ENCODE results near the gene OR52J3. TPM values are rescaled to one million over a fixed set of nuclear protein-coding genes. Genes with fewer than 3 reads are reported as not detected.

Gene OR52J3
- total RNA-seq (2014; rRNA removed; shearing (Covaris generic)) (not detected in 2 replicates), polyA plus RNA-seq (2016; fragmentation: Nextera tagmentation; extraction: Ambion mirVana) (not detected in 2 replicates)

DNA sequence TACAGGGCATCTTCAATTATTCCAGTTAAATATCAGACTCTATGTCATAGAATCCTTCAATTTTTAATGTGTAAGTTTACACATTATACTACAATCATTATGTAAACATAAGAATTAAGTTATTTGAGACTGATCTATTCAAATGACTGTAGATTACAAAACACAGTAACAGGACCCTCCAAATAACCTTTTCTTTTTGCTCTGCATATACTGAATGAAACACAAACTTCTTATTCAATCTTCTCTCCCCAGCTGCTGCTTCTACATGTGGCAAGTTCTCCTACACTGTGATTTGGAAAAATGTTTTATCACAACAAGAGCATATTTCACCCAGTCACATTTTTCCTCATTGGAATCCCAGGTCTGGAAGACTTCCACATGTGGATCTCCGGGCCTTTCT, at the start of gene OR52J3:
Gene OR52J3, plus strand, starts transcription at position 301 of the 400 bp plus-strand sequence. Its CDS starts 0 bp downstream, at position 301.
- H3K4me2 ChIP-seq (ENCODE audit: unreplicated experiment) = no peak within 1 kb of the TSS
- H3K9ac ChIP-seq = no peak within 1 kb of the TSS
- H3K27ac ChIP-seq = no peak within 1 kb of the TSS
- H2AFZ ChIP-seq = no peak within 1 kb of the TSS
- H3K36me3 ChIP-seq (ENCODE audit: low read depth) = no peaks in the 10 kb centered on the region
- DNase-seq = no peak
- in situ Hi-C loops (cut with MboI) = no loop called here
- no peak within 1 kb of the TSS for H3K4me3 ChIP-seq
- no peaks in the 10 kb centered on the region for H3F3A ChIP-seq (ENCODE audit: insufficient read depth)
- no peaks in the 10 kb centered on the region for H3K79me2 ChIP-seq (ENCODE audit: insufficient read depth)
- TF ChIP-seq EZH2phosphoT487 (IDR thresholded peaks at IDR 0.05; ENCODE audit: insufficient read depth, low read depth) (no peak), EZH2 (IDR thresholded peaks at IDR 0.05; ENCODE audit: insufficient read depth, poor library complexity, severe bottlenecking) (no peak)
- H3K9me3 ChIP-seq (ENCODE audit: low read depth) = no peaks in the 10 kb centered on the region
- 17 to 18% methylated on average over 1 of the region's 1 CpG for WGBS, 2 experiments (ENCODE audit: low coverage in 1 of 2, low lambda C conversion rate in 2 of 2, missing lambda C conversion rate in 2 of 2)
- H3K27me3 ChIP-seq (replicated peaks; ENCODE audit: insufficient read depth) = no peaks in the 10 kb centered on the region
- H4K20me1 ChIP-seq (ENCODE audit: insufficient read depth) = no peaks in the 10 kb centered on the region
- H3K4me1 ChIP-seq (ENCODE audit: insufficient read depth) = no peaks in the 10 kb centered on the region
- H3K9me2 ChIP-seq (ENCODE audit: insufficient read depth) = no peaks in the 10 kb centered on the region

DNA sequence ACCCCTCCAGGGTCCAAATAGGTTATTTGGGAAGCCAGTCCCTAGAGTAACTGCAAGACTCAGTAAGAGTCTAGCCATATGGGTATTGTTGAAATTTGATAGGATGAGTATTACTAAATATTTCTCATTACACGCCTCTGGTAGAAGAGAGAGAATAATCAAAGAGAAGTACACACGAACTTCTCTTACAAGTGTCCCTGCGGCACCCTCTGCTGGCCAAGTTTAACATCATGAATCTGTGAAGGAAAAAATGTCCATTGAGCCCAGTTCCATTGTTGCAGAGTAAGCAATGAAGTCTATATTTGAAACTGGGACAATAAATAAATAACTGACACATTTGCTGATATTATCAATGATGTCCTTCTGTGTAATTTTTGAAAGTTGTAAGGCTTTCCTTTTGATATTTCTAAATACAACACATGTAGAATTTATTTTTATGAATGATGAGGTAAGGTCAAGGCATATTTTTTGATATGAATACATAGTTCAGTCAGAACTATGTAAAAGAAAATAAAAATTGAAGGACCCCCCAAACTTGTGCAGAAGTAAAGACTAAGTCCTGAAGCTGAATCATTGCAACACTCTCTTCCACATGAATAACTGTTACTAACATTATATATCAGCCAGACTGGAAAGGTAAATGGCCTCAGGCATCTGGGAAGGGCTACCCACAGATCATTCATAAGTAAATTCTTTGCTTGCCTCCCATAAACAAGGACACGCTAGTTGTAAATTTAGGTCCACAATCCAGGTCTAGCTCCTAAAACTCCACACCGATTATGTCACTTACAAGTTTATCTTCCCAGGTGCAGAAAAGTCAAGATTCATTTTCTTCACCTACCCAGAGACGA, 41.7 kb upstream of the OR52J3 start:
- in situ Hi-C loops (cut with MboI) = loop anchor here (10.0 kb wide), 1 partner anchor 360 kb away; the partner anchor contains the start of gene OR51E1
- 10 to 22% methylated on average over 6 of the region's 6 CpGs for WGBS, 2 experiments (ENCODE audit: low coverage in 1 of 2, low lambda C conversion rate in 2 of 2, missing lambda C conversion rate in 2 of 2)
- Histone ChIP-seq H2AFZ (no peak overlapping the region), H3K4me1 (ENCODE audit: insufficient read depth) (no peaks in the 10 kb centered on the region), H3K27ac (no peak overlapping the region), H3K9me3 (ENCODE audit: low read depth) (no peaks in the 10 kb centered on the region), H4K20me1 (ENCODE audit: insufficient read depth) (no peaks in the 10 kb centered on the region), H3K36me3 (ENCODE audit: low read depth) (no peaks in the 10 kb centered on the region), H3K79me2 (ENCODE audit: insufficient read depth) (no peaks in the 10 kb centered on the region), H3K27me3 (replicated peaks; ENCODE audit: insufficient read depth) (peaks cover 6% of the 10 kb centered on the region; the same call in 1 of the 2 replicates), H3K9me2 (ENCODE audit: insufficient read depth) (no peaks in the 10 kb centered on the region), H3K4me3 (no peak overlapping the region), H3K9ac (no peak overlapping the region), H3F3A (ENCODE audit: insufficient read depth) (no peaks in the 10 kb centered on the region), H3K4me2 (ENCODE audit: unreplicated experiment) (no peak overlapping the region)
- TF ChIP-seq EZH2phosphoT487 (IDR thresholded peaks at IDR 0.05; ENCODE audit: insufficient read depth, low read depth) = no peak
- no peak for TF ChIP-seq EZH2 (IDR thresholded peaks at IDR 0.05; ENCODE audit: insufficient read depth, poor library complexity, severe bottlenecking)
- DNase-seq = peak; percentile 75

DNA sequence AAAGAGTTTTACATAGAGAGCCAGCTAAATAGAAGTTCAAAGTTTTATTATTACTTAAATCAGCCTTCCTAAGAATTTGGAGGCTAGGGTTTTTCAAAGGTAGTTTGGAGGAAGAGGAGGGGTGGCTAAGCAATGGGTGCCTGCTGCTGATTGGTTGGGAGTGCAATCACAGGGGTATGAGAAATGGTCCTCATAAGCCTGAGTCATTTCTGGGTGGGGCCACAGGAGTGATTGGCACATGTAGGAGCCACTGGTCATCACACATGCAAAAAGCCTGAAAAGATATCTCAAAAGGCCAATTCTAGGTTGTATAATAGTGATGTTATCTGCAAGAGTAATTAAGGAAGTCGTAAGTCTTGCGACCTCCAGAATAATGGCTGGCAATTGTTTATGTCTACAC, 38.8 kb upstream of the OR52J3 start:
- no peaks in the 10 kb centered on the region for H3K4me1 ChIP-seq (ENCODE audit: insufficient read depth)
- no peak overlapping the region for H3K9ac ChIP-seq
- no peaks in the 10 kb centered on the region for H4K20me1 ChIP-seq (ENCODE audit: insufficient read depth)
- H3K9me2 ChIP-seq (ENCODE audit: insufficient read depth) = no peaks in the 10 kb centered on the region
- H3K4me2 ChIP-seq (ENCODE audit: unreplicated experiment) = no peak overlapping the region
- H3F3A ChIP-seq (ENCODE audit: insufficient read depth) = no peaks in the 10 kb centered on the region
- H3K27me3 ChIP-seq (replicated peaks; ENCODE audit: insufficient read depth) = peaks cover 3% of the 10 kb centered on the region; the same call in 1 of the 2 replicates
- H3K79me2 ChIP-seq (ENCODE audit: insufficient read depth) = no peaks in the 10 kb centered on the region
- H3K4me3 ChIP-seq = no peak overlapping the region
- H3K9me3 ChIP-seq (ENCODE audit: low read depth) = no peaks in the 10 kb centered on the region
- no peaks in the 10 kb centered on the region for H3K36me3 ChIP-seq (ENCODE audit: low read depth)
- in situ Hi-C loops (cut with MboI) = loop anchor here (10.0 kb wide), 1 partner anchor 363 kb away; the partner anchor contains the start of gene OR51E1
- peak; percentile 8 for DNase-seq
- TF ChIP-seq EZH2phosphoT487 (IDR thresholded peaks at IDR 0.05; ENCODE audit: insufficient read depth, low read depth) (no peak), EZH2 (IDR thresholded peaks at IDR 0.05; ENCODE audit: insufficient read depth, poor library complexity, severe bottlenecking) (no peak)
- no peak overlapping the region for H2AFZ ChIP-seq
- WGBS, 2 experiments (ENCODE audit: low coverage in 1 of 2, low lambda C conversion rate in 2 of 2, missing lambda C conversion rate in 2 of 2) = 53 to 55% methylated on average over 2 of the region's 2 CpGs
- H3K27ac ChIP-seq = no peak overlapping the region

DNA sequence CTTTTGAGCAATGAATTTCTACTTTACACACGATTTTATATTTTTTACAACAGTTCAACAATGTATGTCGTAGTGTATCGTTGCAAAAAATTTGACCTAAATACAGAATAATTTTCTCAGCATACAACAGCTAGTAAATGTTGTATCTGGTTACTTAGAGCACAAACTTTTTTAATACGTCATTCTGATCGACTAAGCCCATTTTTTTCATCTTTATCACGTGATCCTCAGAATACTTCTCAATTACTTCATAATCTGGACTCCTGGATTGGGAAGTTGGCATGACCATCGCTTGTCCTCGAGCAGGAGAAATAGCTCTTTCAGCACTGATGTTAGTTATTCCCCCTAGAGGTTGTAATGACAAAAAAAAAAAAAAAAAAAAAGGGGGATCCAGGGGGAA, 35.1 kb upstream of the OR52J3 start:
- H3K79me2 ChIP-seq (ENCODE audit: insufficient read depth) = no peaks in the 10 kb centered on the region
- H3K27ac ChIP-seq = no peak overlapping the region
- H2AFZ ChIP-seq = no peak overlapping the region
- no peak overlapping the region for H3K4me3 ChIP-seq
- in situ Hi-C loops (cut with MboI) = no loop called here
- no peaks in the 10 kb centered on the region for H4K20me1 ChIP-seq (ENCODE audit: insufficient read depth)
- H3K9ac ChIP-seq = no peak overlapping the region
- H3K27me3 ChIP-seq (replicated peaks; ENCODE audit: insufficient read depth) = no peaks in the 10 kb centered on the region
- no peaks in the 10 kb centered on the region for H3K9me3 ChIP-seq (ENCODE audit: low read depth)
- H3K4me2 ChIP-seq (ENCODE audit: unreplicated experiment) = no peak overlapping the region
- H3K36me3 ChIP-seq (ENCODE audit: low read depth) = no peaks in the 10 kb centered on the region
- no peak for DNase-seq
- TF ChIP-seq EZH2phosphoT487 (IDR thresholded peaks at IDR 0.05; ENCODE audit: insufficient read depth, low read depth) = no peak
- TF ChIP-seq EZH2 (IDR thresholded peaks at IDR 0.05; ENCODE audit: insufficient read depth, poor library complexity, severe bottlenecking) = no peak
- WGBS, 2 experiments (ENCODE audit: low coverage in 1 of 2, low lambda C conversion rate in 2 of 2, missing lambda C conversion rate in 2 of 2) = 13 to 18% methylated on average over 8 of the region's 8 CpGs
- H3K4me1 ChIP-seq (ENCODE audit: insufficient read depth) = no peaks in the 10 kb centered on the region
- H3K9me2 ChIP-seq (ENCODE audit: insufficient read depth) = no peaks in the 10 kb centered on the region
- no peaks in the 10 kb centered on the region for H3F3A ChIP-seq (ENCODE audit: insufficient read depth)
